Ishikawa (cell line): Measurements from ENCODE around the gene HLX.

Experiments
- CEBPB ChIP-seq: IDR thresholded peaks from 2 replicates; pipeline ENCODE4 v1.6.1; 2012
- CREB1 ChIP-seq: IDR thresholded peaks from 2 replicates; pipeline ENCODE4 v1.6.1; 2012; ENCODE audit warnings: low read depth
- EGR1 ChIP-seq: IDR thresholded peaks from 2 replicates; pipeline ENCODE4 v1.6.1; 2012
- EP300 ChIP-seq: IDR thresholded peaks from 2 replicates; pipeline ENCODE4 v1.6.1; 2012; ENCODE audit warnings: borderline replicate concordance
- FOXM1 ChIP-seq: IDR thresholded peaks from 2 replicates; pipeline ENCODE4 v1.6.1; 2012; ENCODE audit warnings: low read depth, borderline replicate concordance
- NFIC ChIP-seq: IDR thresholded peaks from 2 replicates; pipeline ENCODE4 v1.6.1; 2012
- RAD21 ChIP-seq: IDR thresholded peaks from 2 replicates; pipeline ENCODE4 v1.6.1; 2012; ENCODE audit warnings: low read depth
- TAF1 ChIP-seq: IDR thresholded peaks from 2 replicates; pipeline ENCODE4 v1.6.1; 2012; ENCODE audit warnings: low read depth, mild to moderate bottlenecking
- TCF12 ChIP-seq: IDR thresholded peaks from 2 replicates; pipeline ENCODE4 v1.6.1; 2012; ENCODE audit warnings: low read depth
- TEAD4 ChIP-seq: IDR thresholded peaks from 2 replicates; pipeline ENCODE4 v1.6.1; 2012
- YY1 ChIP-seq: IDR thresholded peaks from 2 replicates; pipeline ENCODE4 v1.6.1; 2012; ENCODE audit warnings: low read depth
- ZBTB7A ChIP-seq: IDR thresholded peaks from 2 replicates; pipeline ENCODE4 v1.6.1; 2012; ENCODE audit warnings: low read depth
- TF ChIP-seq, protein P1 (sequence below): IDR thresholded peaks from 2 replicates; pipeline ENCODE4 v1.6.1; 2012
- TF ChIP-seq, protein P2 (sequence below): IDR thresholded peaks from 2 replicates; pipeline ENCODE4 v1.6.1; 2012
- TF ChIP-seq, protein P3 (sequence below): IDR thresholded peaks from 2 replicates; pipeline ENCODE4 v1.6.1; 2012; ENCODE audit warnings: low read depth, mild to moderate bottlenecking

The HLX gene

DNA sequence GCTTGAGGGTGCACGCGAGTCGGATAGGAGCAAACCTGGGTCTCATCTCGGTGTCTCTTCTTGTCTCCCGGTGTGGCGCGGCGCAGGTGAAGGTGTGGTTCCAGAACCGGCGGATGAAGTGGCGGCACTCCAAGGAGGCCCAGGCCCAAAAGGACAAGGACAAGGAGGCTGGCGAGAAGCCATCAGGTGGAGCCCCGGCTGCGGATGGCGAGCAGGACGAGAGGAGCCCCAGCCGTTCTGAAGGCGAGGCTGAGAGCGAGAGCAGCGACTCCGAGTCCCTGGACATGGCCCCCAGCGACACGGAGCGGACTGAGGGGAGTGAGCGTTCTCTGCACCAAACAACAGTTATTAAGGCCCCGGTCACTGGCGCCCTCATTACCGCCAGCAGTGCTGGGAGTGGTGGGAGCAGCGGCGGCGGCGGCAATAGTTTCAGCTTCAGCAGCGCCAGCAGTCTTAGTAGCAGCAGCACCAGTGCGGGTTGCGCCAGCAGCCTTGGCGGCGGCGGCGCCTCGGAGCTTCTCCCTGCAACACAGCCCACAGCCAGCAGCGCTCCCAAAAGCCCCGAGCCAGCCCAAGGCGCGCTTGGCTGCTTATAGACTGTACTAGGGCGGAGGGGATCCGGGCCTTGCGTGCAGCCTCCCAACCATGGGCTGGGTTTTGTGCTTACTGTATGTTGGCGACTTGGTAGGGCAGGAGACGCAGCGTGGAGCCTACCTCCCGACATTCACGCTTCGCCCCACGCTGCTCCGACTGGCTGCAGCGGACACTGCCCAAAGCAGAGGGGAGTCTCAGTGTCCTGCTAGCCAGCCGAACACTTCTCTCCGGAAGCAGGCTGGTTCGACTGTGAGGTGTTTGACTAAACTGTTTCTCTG, 5.1 kb downstream of the HLX start:
- TF ChIP-seq FOXM1 (no peak), TAF1 (no peak), ZBTB7A (no peak), EGR1 (no peak), EP300 (no peak), CREB1 (no peak), TCF12 (no peak)
- TF ChIP-seq, protein P1, sequence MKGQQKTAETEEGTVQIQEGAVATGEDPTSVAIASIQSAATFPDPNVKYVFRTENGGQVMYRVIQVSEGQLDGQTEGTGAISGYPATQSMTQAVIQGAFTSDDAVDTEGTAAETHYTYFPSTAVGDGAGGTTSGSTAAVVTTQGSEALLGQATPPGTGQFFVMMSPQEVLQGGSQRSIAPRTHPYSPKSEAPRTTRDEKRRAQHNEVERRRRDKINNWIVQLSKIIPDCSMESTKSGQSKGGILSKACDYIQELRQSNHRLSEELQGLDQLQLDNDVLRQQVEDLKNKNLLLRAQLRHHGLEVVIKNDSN = no peak

DNA sequence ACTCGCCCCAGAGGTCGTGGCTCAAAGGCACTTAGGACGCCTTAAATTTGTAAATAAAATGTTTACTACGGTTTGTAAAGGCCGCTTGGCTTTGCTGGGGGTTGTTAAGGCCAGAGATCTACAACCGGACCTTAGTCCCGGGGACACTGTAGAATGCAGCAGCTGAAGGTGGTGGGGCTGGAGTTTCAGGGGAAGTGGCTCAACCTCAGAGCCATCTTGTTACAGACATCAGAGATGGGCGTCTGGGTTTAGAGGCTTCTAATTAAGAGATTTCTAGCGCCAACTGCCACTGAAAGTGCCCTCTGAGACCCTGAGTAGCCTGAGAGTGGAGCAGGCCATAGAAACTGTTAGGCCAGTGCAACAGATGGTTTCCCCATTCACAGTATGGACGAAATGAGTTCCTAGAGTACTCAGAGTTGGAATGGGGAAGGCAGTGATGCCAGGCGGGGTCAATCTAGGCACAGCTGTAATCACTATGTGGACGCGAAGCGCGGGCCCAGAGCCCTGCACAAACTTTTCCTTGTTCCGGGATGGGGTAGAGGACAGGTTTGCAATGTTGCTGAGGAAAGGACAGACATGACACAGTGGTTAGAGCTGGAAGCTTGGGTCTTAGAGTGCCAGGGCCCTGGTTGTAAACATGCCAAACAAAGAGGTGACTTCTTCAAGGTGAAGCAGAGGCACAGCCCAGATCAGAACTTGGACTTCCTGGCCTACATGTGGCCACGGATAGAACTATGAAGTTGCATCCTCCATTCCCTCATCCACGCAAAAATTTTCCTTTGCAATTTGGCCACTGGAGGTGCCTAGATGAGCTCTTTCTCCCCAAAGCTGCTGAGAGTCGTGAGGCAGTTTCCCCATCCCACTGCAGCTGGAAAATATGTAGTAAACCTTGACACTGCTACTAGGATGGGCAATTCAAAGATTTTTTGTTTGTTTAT, 6.0 kb downstream of the HLX start:
- TF ChIP-seq TAF1 (no peak), TCF12 (no peak), NFIC (no peak), ZBTB7A (no peak), FOXM1 (no peak), EP300 (no peak), CEBPB (no peak), EGR1 (no peak), RAD21 (no peak), YY1 (no peak)
- TF ChIP-seq, protein P2, sequence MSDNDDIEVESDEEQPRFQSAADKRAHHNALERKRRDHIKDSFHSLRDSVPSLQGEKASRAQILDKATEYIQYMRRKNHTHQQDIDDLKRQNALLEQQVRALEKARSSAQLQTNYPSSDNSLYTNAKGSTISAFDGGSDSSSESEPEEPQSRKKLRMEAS = no peak
- TF ChIP-seq, protein P1 = no peak
- TF ChIP-seq, protein P3, sequence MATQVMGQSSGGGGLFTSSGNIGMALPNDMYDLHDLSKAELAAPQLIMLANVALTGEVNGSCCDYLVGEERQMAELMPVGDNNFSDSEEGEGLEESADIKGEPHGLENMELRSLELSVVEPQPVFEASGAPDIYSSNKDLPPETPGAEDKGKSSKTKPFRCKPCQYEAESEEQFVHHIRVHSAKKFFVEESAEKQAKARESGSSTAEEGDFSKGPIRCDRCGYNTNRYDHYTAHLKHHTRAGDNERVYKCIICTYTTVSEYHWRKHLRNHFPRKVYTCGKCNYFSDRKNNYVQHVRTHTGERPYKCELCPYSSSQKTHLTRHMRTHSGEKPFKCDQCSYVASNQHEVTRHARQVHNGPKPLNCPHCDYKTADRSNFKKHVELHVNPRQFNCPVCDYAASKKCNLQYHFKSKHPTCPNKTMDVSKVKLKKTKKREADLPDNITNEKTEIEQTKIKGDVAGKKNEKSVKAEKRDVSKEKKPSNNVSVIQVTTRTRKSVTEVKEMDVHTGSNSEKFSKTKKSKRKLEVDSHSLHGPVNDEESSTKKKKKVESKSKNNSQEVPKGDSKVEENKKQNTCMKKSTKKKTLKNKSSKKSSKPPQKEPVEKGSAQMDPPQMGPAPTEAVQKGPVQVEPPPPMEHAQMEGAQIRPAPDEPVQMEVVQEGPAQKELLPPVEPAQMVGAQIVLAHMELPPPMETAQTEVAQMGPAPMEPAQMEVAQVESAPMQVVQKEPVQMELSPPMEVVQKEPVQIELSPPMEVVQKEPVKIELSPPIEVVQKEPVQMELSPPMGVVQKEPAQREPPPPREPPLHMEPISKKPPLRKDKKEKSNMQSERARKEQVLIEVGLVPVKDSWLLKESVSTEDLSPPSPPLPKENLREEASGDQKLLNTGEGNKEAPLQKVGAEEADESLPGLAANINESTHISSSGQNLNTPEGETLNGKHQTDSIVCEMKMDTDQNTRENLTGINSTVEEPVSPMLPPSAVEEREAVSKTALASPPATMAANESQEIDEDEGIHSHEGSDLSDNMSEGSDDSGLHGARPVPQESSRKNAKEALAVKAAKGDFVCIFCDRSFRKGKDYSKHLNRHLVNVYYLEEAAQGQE = no peak

DNA sequence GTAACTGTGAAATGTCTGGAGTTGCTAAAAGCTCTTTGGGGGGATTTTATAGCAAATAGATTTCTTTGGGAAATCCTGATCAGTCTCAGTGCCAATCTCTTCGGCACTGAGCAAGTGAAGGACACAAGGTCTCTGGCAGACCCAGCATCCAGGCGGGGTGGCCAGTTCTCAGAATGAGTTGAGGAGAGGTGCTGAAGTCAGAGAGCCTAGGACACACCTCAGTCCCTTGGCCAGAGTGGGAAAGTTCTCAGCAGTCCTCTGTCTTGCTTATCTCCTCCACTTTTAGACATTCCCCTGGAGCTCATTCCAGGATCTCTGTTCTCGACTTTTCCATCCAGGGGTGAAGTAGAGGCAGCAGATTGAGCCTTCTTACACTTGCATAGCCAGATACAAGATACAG, 6.7 kb downstream of the HLX start:
- no peak for TF ChIP-seq CREB1
- TF ChIP-seq CEBPB = no peak
- TF ChIP-seq FOXM1 = no peak
- TF ChIP-seq EGR1 = no peak
- no peak for TF ChIP-seq TAF1
- no peak for TF ChIP-seq YY1
- TF ChIP-seq ZBTB7A = no peak

DNA sequence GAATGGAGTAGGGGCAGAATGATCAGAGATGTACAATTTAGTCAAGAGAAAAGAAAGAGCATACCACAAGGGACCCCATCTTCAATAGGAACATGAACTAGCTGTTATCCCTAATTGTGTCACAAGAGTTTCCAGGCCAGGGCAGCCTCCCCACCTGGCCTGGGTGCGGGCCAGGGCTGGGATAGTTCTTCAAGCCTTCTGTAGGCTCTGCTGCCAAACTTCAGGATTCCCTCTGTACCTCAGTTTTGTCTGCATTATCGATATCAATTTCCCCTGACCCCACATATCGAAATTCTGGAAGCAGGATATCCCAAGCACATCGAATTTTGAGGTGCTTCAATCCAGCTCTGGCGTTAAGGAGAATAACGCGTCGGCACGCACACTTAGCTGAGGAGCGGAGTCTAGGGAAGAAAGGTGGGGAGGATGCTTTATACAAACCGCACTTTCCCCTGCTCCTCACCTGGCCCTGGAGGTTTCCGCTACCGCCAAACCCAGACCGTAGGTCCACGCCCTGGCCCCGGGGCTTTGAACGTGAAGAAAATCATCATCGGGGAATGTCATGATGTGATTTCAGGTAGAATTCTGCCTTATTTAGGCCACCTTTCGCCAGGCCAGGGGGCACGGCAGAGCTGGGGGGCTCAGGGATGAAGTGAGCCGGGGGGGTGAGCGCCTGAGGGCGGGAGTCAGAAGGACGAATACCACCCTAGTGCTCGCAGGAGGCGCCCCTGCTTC, 7.4 kb downstream of the HLX start:
- TF ChIP-seq ZBTB7A = no peak

DNA sequence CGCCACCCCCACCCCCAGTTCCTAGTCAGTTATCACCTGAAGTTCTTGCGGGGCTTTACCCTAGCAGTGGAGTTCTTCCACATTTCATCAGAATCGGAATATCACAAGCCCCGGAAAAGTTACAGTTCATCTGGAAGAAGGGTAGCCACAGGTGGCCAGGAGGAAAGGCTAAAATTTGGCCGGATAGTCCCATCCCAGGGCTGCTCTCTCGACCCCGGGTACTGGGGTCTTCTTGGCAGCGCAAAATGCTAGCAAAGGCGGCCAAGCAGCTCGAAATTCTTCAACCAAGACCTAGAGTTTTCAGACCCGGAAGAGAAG, 7.9 kb downstream of the HLX start:
- TF ChIP-seq FOXM1 (no peak), CEBPB (no peak), EGR1 (no peak), TAF1 (no peak), CREB1 (no peak), RAD21 (no peak), EP300 (no peak), YY1 (no peak), TEAD4 (no peak), NFIC (no peak), ZBTB7A (no peak), TCF12 (no peak)
- TF ChIP-seq, protein P3 = no peak
- TF ChIP-seq, protein P1 = no peak
- TF ChIP-seq, protein P2 = no peak
